Measurements from ENCODE around the gene UBE2V1.

The UBE2V1 gene

GRCh38 chr20:50042370-50043313 lies 70.3 kb downstream of the UBE2V1 start:
- TF ChIP-seq FOXM1 (IDR thresholded peaks at IDR 0.05; ENCODE audit: borderline replicate concordance, low read depth) (no peak), TCF12 (IDR thresholded peaks at IDR 0.05; ENCODE audit: low read depth) (no peak), TAF1 (IDR thresholded peaks at IDR 0.05; ENCODE audit: low read depth) (no peak), CREB1 (IDR thresholded peaks at IDR 0.05; ENCODE audit: low read depth) (no peak), ZBTB7A (IDR thresholded peaks at IDR 0.05; ENCODE audit: low read depth) (no peak), NFIC (IDR thresholded peaks at IDR 0.05) (no peak)

DNA sequence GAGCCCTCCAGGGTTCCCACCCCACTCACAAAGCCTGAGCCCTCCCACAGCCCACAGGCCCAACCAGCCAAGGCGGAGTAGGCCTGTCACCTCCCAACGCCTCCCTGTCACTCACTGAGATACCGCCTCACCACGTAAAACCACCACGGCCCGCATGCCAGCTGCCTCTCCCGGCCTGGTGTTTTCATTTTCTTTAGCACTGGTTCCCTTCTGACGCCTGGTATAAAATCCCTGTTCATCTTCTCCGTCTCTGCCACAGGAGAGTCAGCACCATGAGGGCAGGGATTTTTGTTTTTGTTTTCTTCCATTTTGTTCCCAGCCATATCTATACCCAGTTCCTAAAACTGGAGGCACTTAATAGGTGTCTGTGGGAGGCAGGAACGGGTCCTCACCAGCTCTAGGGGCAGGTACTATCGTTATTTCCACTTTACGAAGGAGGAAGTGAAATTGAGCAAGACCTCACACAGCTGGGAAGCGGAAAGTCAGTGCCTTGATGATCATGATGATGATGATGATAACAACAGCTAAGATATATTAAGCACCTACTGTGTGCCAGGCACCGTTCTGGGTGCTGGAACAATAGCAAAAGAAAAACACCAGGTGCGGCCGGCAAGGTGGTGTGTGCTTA lies 71.6 kb downstream of the UBE2V1 start:
- TF ChIP-seq CEBPB (IDR thresholded peaks at IDR 0.05) (no peak), RAD21 (IDR thresholded peaks at IDR 0.05; ENCODE audit: low read depth) (no peak), MAX (IDR thresholded peaks at IDR 0.05) (no peak), YY1 (IDR thresholded peaks at IDR 0.05; ENCODE audit: low read depth) (no peak), FOXM1 (IDR thresholded peaks at IDR 0.05; ENCODE audit: borderline replicate concordance, low read depth) (no peak), USF1 (IDR thresholded peaks at IDR 0.05) (no peak), TAF1 (IDR thresholded peaks at IDR 0.05; ENCODE audit: low read depth) (no peak), EGR1 (IDR thresholded peaks at IDR 0.05) (no peak), NFIC (IDR thresholded peaks at IDR 0.05) (no peak)
- TF ChIP-seq, protein P1, sequence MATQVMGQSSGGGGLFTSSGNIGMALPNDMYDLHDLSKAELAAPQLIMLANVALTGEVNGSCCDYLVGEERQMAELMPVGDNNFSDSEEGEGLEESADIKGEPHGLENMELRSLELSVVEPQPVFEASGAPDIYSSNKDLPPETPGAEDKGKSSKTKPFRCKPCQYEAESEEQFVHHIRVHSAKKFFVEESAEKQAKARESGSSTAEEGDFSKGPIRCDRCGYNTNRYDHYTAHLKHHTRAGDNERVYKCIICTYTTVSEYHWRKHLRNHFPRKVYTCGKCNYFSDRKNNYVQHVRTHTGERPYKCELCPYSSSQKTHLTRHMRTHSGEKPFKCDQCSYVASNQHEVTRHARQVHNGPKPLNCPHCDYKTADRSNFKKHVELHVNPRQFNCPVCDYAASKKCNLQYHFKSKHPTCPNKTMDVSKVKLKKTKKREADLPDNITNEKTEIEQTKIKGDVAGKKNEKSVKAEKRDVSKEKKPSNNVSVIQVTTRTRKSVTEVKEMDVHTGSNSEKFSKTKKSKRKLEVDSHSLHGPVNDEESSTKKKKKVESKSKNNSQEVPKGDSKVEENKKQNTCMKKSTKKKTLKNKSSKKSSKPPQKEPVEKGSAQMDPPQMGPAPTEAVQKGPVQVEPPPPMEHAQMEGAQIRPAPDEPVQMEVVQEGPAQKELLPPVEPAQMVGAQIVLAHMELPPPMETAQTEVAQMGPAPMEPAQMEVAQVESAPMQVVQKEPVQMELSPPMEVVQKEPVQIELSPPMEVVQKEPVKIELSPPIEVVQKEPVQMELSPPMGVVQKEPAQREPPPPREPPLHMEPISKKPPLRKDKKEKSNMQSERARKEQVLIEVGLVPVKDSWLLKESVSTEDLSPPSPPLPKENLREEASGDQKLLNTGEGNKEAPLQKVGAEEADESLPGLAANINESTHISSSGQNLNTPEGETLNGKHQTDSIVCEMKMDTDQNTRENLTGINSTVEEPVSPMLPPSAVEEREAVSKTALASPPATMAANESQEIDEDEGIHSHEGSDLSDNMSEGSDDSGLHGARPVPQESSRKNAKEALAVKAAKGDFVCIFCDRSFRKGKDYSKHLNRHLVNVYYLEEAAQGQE (IDR thresholded peaks at IDR 0.05; ENCODE audit: low read depth): no peak

DNA sequence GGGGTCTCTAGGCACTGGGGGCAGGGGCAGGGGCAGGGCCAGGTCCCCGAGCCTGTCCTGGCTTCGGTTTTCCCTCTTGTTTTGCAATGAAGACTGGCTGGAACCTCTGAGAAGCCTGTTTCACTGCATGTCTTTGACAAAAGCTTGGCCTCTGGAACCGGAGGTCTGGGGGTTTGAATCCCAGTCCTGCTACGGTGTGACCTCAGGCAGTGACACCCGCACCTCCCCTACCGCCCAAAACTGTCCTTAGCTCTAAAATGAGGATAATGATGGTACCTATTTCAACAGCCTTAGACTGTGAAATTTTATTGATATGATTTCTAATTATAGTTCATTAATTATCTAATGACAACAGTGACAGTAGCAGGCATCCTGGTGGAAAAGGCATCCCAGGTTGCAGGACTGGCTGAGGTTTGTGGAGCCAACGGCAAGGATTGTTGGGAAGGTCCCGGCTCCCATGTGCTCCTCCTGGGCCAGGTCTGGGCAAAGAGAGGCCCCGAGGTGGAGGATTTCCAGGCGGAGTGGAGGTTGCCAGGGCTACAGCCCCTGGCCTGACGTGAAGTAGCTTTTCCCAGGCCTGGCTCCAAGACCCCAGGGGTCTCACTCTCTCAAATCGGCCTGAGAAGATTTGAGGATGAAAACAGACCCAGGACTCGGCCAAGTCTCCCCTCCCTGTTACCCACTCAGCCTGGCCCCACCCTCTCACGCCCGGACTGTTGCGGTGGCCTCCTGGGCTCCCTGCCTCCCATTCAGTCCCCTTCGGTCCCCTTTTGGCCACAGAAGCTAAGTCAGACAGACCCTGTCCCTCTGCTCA lies 72.3 kb downstream of the UBE2V1 start:
- no peak for TF ChIP-seq USF1 (IDR thresholded peaks at IDR 0.05)
- no peak for TF ChIP-seq EP300 (IDR thresholded peaks at IDR 0.05; ENCODE audit: borderline replicate concordance)
- no peak for TF ChIP-seq YY1 (IDR thresholded peaks at IDR 0.05; ENCODE audit: low read depth)
- no peak for TF ChIP-seq TCF12 (IDR thresholded peaks at IDR 0.05; ENCODE audit: low read depth)
- TF ChIP-seq TAF1 (IDR thresholded peaks at IDR 0.05; ENCODE audit: low read depth): no peak
- TF ChIP-seq NFIC (IDR thresholded peaks at IDR 0.05): no peak
- no peak for TF ChIP-seq CREB1 (IDR thresholded peaks at IDR 0.05; ENCODE audit: low read depth)
- TF ChIP-seq MAX (IDR thresholded peaks at IDR 0.05): no peak
- TF ChIP-seq RAD21 (IDR thresholded peaks at IDR 0.05; ENCODE audit: low read depth): no peak
- TF ChIP-seq FOXM1 (IDR thresholded peaks at IDR 0.05; ENCODE audit: borderline replicate concordance, low read depth): no peak
- TF ChIP-seq, protein P1 (IDR thresholded peaks at IDR 0.05; ENCODE audit: low read depth): no peak

DNA sequence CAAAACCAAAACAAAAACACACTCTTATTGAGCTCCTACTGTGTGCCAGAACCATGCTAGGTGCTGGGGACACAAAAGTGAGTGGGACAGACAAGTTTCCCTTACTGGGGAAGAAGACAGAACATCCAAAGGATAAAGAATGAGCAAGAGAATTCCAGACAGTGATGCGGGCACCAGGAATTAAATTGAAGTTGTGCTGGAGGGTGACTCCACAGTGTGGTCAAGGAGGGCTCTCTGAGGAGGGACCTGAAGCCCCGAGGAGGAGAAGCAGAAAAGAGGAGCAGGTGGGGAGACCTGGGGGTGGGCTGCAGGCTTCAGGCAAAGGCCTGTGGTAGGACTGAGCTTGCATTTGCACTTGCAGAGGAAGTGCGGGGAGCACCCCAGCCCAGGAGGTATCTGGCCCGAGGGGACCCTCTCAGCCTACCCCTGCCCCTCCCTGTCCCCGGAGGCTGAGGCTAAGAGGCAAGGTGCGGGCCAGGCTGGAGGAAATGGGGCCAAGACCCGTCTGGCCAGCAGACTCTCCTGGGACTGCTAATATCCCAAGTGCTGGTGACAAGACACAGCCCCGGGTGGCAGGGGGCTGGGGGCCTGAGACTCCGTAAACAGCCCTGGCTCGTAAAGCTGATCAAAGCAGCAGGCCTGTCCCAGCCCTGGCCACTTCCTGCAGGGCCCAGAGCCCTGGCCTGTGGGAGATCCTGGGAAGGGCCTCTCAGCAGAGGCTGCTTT lies 73.1 kb downstream of the UBE2V1 start:
- TF ChIP-seq TAF1 (IDR thresholded peaks at IDR 0.05; ENCODE audit: low read depth): no peak
- TF ChIP-seq TCF12 (IDR thresholded peaks at IDR 0.05; ENCODE audit: low read depth): no peak
- TF ChIP-seq RAD21 (IDR thresholded peaks at IDR 0.05; ENCODE audit: low read depth): no peak
- TF ChIP-seq MAX (IDR thresholded peaks at IDR 0.05): no peak
- no peak for TF ChIP-seq EGR1 (IDR thresholded peaks at IDR 0.05)
- TF ChIP-seq NFIC (IDR thresholded peaks at IDR 0.05): no peak
- TF ChIP-seq YY1 (IDR thresholded peaks at IDR 0.05; ENCODE audit: low read depth): no peak
- TF ChIP-seq CEBPB (IDR thresholded peaks at IDR 0.05): no peak
- TF ChIP-seq CREB1 (IDR thresholded peaks at IDR 0.05; ENCODE audit: low read depth): no peak
- TF ChIP-seq, protein P1 (IDR thresholded peaks at IDR 0.05; ENCODE audit: low read depth): no peak
- TF ChIP-seq TEAD4 (IDR thresholded peaks at IDR 0.05): no peak

All from Ishikawa (cell line).